CD4-positive, alpha-beta T cell treated with Interferon alpha-2 for 1 hour (primary cell): ENCODE results near the gene IL10.
A peak's percentile ranks its signal among the peaks of the same experiment; 100 is the strongest.
"Not testable (repeated sequence)": the region's sequence is repeated elsewhere in the genome, so short reads cannot be mapped to it uniquely, and the experiment has no call there.

Experiments used
- DNase-seq, 2 donors: peaks; one replicate each; pipeline ENCODE4 v3.0.0-alpha.2; 2020 to 2022

Gene IL10

GRCh38 chr1:206792939-206793607 is 20.8 kb upstream of the IL10 start:
- DNase-seq, result no peak

GRCh38 chr1:206790502-206791250 is 18.4 kb upstream of the IL10 start:
- no peak for DNase-seq

- no peak for DNase-seq
Measured at GRCh38 chr1:206788487-206789050, 16.3 kb upstream of the IL10 start.

- no peak for DNase-seq
Measured at GRCh38 chr1:206787891-206788290, 15.6 kb upstream of the IL10 start.

GRCh38 chr1:206786212-206786886 is 14.1 kb upstream of the IL10 start:
- DNase-seq, result no peak

GRCh38 chr1:206785182-206785765 is 13.0 kb upstream of the IL10 start:
- no peak for DNase-seq

- peak; percentile 52 to 74 for DNase-seq
Measured at GRCh38 chr1:206784471-206784903, 12.2 kb upstream of the IL10 start.

- DNase-seq, result no peak
Measured at GRCh38 chr1:206783506-206783905, 11.2 kb upstream of the IL10 start.

- peak; percentile 27 to 28 for DNase-seq
Measured at GRCh38 chr1:206782448-206782847, 10.2 kb upstream of the IL10 start.

- DNase-seq, result no peak
Measured at GRCh38 chr1:206779638-206780037, 7.3 kb upstream of the IL10 start.

- not testable (repeated sequence) for DNase-seq
Measured at GRCh38 chr1:206778911-206779310, 6.6 kb upstream of the IL10 start.

- DNase-seq, result no peak
Measured at GRCh38 chr1:206778031-206778430, 5.7 kb upstream of the IL10 start.

GRCh38 chr1:206776229-206776628 is 3.9 kb upstream of the IL10 start:
- no peak for DNase-seq

- DNase-seq, result no peak
Measured at GRCh38 chr1:206774093-206774492, 1.8 kb upstream of the IL10 start.

GRCh38 chr1:206771338-206771692 is 979 bp downstream of the IL10 start:
- no peak for DNase-seq

- peak; percentile 16 to 41 for DNase-seq
Measured at GRCh38 chr1:206770531-206771337, 1.6 kb downstream of the IL10 start, which contains the start of gene IL19. Gene IL19 (plus strand): TSS chr1:206770773. CDS start chr1:206836663, 65,890 bp downstream.

GRCh38 chr1:206769304-206769731 is 3.0 kb downstream of the IL10 start:
- DNase-seq, result peak; percentile 25 to 66

- DNase-seq, result no peak
Measured at GRCh38 chr1:206768472-206769303, 3.6 kb downstream of the IL10 start.

GRCh38 chr1:206766251-206766856 is 5.9 kb downstream of the IL10 start:
- peak; percentile 77 to 83 for DNase-seq

GRCh38 chr1:206765771-206766170 is 6.5 kb downstream of the IL10 start:
- DNase-seq, result not testable (repeated sequence)
